ENCODE data around the gene EPS15. TPM values are rescaled to one million over a fixed set of nuclear protein-coding genes. Genes with fewer than 3 reads are reported as not detected.

Gene EPS15
- total RNA-seq, 1 donor from 2014 or later, result 20.6 TPM

DNA sequence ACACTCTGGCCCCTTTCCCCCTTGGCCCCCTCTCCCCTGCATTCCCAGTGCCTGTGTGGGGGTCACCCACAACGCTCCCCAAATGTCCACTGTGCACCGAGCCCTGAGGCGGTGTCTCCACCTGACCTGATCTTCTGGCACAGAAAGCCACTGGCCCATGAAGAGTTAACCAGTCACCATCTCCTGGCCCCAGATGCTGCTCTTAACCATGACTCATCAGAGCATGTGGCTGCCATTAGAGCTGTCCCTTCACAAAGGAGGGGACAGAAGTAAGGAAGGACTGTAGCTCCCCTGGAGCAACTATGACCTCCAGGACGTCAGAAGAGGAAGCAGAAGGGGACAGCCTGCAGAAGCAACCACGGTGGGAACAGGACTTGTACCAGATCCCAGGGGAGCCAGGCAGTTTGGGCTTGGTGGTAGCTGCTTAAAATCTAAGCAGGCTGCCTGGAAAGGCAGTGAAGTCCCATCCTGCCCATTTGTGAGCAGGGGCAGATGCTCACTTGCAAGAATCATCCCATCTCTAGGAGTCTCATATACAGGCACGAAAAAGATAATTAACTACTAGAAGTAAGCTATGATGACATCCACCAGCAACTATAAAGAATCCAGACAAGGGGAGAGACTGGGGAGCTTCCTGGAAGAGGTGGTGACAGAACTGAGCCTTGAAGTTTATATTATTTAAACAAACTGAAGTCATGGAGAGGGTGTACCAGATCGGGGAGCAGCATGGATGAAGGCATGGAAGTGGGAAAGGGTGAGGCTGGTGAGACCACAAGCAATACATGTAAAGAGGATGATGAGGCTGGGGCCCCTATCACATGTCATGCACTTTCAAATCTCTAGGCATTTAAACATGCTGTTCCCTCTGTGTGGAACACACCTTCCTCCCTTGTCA lies 187.6 kb downstream of the EPS15 start:
- TF ChIP-seq, protein P1, sequence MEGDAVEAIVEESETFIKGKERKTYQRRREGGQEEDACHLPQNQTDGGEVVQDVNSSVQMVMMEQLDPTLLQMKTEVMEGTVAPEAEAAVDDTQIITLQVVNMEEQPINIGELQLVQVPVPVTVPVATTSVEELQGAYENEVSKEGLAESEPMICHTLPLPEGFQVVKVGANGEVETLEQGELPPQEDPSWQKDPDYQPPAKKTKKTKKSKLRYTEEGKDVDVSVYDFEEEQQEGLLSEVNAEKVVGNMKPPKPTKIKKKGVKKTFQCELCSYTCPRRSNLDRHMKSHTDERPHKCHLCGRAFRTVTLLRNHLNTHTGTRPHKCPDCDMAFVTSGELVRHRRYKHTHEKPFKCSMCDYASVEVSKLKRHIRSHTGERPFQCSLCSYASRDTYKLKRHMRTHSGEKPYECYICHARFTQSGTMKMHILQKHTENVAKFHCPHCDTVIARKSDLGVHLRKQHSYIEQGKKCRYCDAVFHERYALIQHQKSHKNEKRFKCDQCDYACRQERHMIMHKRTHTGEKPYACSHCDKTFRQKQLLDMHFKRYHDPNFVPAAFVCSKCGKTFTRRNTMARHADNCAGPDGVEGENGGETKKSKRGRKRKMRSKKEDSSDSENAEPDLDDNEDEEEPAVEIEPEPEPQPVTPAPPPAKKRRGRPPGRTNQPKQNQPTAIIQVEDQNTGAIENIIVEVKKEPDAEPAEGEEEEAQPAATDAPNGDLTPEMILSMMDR (conservative IDR thresholded peaks at IDR 0.05; ENCODE audit: low read depth, low read length), result no peak
- peak overlapping the region; percentile 87 for H3K4me3 ChIP-seq (ENCODE audit: low read depth, low read length)
- DNase-seq (ENCODE audit: low read depth), result peak; percentile 52

DNA sequence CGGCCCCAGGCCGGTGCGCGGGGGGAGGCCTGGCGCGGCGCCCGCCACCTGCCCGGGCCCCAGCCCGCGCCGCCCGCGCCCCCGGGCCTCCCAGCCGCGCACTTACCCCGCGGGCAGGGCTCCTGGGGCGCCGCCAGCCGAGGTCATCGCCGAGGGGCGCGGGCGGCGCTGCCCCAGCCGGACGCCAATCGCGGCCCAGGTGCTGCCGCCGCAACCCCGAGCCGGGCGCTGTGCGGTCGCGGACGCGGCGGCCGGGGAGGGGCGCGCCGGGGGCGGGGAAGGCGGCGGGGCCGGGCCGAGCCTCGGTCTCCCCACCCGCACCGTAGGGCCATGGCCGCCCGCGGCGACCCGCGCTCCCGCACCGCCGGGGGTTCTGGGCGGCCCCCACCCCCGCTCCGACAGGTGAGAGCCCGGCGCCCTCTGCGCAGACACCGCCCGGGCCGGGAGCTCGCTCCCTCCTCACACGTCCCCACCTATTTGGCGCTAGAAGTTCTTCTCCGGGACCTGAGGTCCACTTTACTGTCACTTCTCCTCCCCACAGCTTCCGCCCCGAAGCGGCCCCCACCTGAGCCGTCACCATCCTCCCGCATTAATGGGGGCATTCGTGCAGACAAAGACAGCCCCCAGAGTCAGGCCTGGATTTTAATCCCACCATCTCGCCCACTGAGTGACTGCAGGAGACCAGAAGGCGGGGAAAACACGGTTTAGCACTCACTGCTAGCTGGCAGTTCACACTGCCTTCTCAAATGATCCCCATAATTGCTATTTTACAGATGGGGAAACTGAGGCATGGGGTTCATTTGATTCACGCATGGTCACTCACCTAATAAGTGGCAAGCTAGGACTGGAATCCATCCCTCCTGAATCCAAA lies 188.5 kb downstream of the EPS15 start, which contains the start of gene TTC39A:
Gene TTC39A (minus strand): TSS at position 232 of the 871 bp plus-strand sequence. CDS start 85 bp downstream, at position 147.
- TF ChIP-seq, protein P1 (conservative IDR thresholded peaks at IDR 0.05; ENCODE audit: low read depth, low read length), result no peak
- H3K4me3 ChIP-seq (ENCODE audit: low read depth, low read length), result peak within 1 kb of the TSS; percentile 87
- DNase-seq (ENCODE audit: low read depth), result no peak

DNA sequence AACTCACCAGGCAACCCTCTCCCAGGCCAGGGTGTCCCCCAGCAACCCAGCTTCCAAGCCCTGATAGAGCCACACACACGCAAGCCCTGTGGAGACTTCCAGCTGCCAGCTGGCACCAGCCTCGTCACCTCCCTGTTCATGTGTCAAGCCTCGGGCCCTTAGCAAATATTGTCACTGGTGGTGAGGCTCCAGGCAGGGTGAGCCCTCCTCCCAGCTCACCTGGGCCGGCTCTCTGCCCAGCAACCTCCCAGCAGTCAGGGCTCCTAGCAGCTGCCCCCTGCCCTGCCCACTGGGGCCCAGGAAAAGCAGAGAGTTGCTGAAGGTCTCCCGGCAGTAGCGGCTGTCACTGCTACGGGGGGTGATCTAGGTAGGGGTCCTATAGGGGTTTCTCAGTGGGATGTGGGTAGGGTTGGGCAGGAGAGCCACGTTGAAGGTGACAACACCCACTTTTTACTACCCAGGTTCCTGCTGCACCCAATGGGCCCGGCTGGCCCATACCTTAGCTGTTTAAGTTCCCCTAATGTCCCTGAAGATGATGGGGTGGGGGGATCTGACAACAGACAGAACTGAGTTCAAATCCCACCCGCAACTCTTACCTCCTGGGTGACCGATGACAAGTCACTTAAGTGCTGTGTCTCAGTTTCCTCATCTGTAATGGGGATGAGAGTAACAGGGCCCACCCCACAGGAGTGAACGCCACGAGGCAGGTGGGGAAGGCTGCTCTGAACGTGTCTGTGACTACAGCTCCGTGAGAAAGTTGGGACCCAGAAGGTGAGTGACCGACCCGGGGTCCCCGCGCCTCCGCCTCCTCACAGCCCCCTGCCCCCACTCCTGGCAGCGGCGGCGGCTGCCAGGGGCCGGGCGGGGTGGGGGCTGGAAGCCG lies 189.4 kb downstream of the EPS15 start:
- DNase-seq (ENCODE audit: low read depth), result no peak
- H3K4me3 ChIP-seq (ENCODE audit: low read depth, low read length), result peak overlapping the region; percentile 60
- TF ChIP-seq, protein P1 (conservative IDR thresholded peaks at IDR 0.05; ENCODE audit: low read depth, low read length), result no peak

DNA sequence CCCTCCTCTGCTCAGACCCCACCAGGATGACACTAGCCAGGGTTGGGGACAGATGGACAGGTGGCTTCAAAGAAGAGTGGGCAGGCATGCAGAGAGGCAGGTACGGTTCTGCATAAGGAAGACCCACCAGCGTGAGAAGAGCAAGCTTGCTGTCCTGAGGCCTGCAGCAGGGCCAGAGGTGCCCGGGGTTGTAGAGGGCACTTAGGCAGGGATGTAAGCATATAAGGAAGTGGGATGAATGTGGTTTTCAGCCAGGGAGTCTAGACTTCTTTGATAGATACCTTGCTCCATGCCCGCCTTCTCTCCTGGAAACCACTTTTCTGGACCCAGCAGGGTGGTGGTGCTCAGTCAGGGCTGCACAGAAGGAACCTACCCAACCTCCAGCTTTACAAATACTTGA lies 190.1 kb downstream of the EPS15 start:
- H3K4me3 ChIP-seq (ENCODE audit: low read depth, low read length), result peak overlapping the region; percentile 60
- TF ChIP-seq, protein P1 (conservative IDR thresholded peaks at IDR 0.05; ENCODE audit: low read depth, low read length), result no peak
- no peak for DNase-seq (ENCODE audit: low read depth)

DNA sequence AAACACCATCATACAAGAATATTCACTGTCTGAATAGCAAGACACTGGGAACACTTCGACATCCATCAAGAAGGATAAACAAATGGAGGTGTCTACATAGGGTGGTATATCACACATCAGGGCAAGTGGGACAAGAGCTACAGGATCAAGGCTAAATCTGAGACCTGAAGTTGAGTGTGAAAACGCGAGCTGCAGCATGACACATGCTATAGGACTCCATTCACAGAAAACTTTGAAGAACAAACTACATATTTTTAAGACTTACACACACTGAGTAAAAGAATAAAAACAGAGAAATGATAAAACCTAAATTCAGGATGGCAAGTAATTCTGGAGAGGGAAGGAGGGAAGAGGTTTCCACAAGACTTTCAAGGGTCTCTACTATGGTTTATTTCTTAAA lies 190.8 kb downstream of the EPS15 start:
- DNase-seq (ENCODE audit: low read depth), result no peak
- H3K4me3 ChIP-seq (ENCODE audit: low read depth, low read length), result no peak overlapping the region
- TF ChIP-seq, protein P1 (conservative IDR thresholded peaks at IDR 0.05; ENCODE audit: low read depth, low read length), result no peak

DNA sequence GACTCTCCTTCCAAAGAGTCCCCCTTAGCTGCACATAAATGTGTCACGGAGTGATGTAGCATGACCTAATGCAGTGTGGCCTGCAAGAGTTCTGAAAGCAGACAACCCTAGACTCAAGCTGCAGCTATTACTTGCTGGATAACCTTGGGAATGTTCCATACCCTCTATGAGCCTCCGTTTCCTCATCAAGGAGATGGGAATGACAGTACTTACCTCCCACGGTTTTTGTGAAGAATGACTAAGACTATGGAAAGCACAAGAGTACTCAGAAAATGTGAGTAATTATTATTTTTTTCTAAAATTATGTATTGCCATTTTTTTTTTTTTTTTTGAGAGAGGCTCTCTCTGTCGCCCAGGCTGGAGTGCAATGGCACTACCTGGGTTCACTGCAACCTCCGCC lies 191.7 kb downstream of the EPS15 start:
- TF ChIP-seq, protein P1 (conservative IDR thresholded peaks at IDR 0.05; ENCODE audit: low read depth, low read length), result no peak
- DNase-seq (ENCODE audit: low read depth), result no peak
- no peak overlapping the region for H3K4me3 ChIP-seq (ENCODE audit: low read depth, low read length)

All from epithelial cell of proximal tubule (primary cell).